HepG2 (cell line): ENCODE data around the gene RIPK1. TPM values are rescaled to one million over a fixed set of nuclear protein-coding genes. Genes with fewer than 3 reads are reported as not detected.

ENCODE experiments used
- ADNP ChIP-seq: sonication (generic); formaldehyde crosslinking; IDR thresholded peaks from 2 replicates; pipeline ENCODE4 v1.4.0; 2020; ENCODE audit warnings: missing genetic modification reagents
- ARNT2 ChIP-seq: sonication (generic); formaldehyde crosslinking; IDR thresholded peaks from 2 replicates; pipeline ENCODE4 v1.8.0; 2022; ENCODE audit warnings: mild to moderate bottlenecking, low read depth, missing genetic modification reagents, moderate library complexity
- ARNTL ChIP-seq: sonication (generic); formaldehyde crosslinking; IDR thresholded peaks from 2 replicates; pipeline ENCODE4 v1.4.0; 2020; ENCODE audit warnings: mild to moderate bottlenecking, missing genetic modification reagents
- ATRX ChIP-seq: sonication (generic); formaldehyde crosslinking; IDR thresholded peaks from 2 replicates; pipeline ENCODE4 v1.4.0; 2020; ENCODE audit warnings: missing genetic modification reagents, borderline replicate concordance
- EEA1 ChIP-seq: sonication (generic); formaldehyde crosslinking; IDR thresholded peaks from 2 replicates; pipeline ENCODE4 v1.5.1; 2020; ENCODE audit warnings: mild to moderate bottlenecking, missing genetic modification reagents, borderline replicate concordance
- HMG20A ChIP-seq: IDR thresholded peaks from 2 replicates; pipeline ENCODE4 v1.6.1; 2016; ENCODE audit warnings: borderline replicate concordance
- KDM2A ChIP-seq: sonication (generic); formaldehyde crosslinking; IDR thresholded peaks from 2 replicates; pipeline ENCODE4 v1.4.0; 2020; ENCODE audit warnings: low read depth, missing genetic modification reagents, borderline replicate concordance
- MATR3 ChIP-seq: sonication (generic); formaldehyde crosslinking; IDR thresholded peaks from 2 replicates; pipeline ENCODE4 v1.4.0; 2020; ENCODE audit warnings: missing genetic modification reagents
- MLLT10 ChIP-seq: sonication (generic); formaldehyde crosslinking; IDR thresholded peaks from 2 replicates; pipeline ENCODE4 v1.4.0; 2020; ENCODE audit warnings: missing genetic modification reagents
- NCOA2 ChIP-seq: sonication (generic); formaldehyde crosslinking; IDR thresholded peaks from 2 replicates; pipeline ENCODE4 v1.8.0; 2022; ENCODE audit warnings: inconsistent platforms
- PAF1 ChIP-seq: IDR thresholded peaks from 2 replicates; pipeline ENCODE4 v1.6.1; 2016; ENCODE audit warnings: missing genetic modification reagents, missing compliant biosample characterization
- PHB2 ChIP-seq: fragments of 450-650 bp; IDR thresholded peaks from 2 replicates; pipeline ENCODE4 v1.6.1; 2018; ENCODE audit not compliant: partially characterized antibody
- RAD21 ChIP-seq: fragments of 450-650 bp; formaldehyde crosslinking; IDR thresholded peaks from 2 replicates; pipeline ENCODE4 v1.5.0; 2020; ENCODE audit warnings: mild to moderate bottlenecking
- SIN3A ChIP-seq: IDR thresholded peaks from 2 replicates; pipeline ENCODE4 v1.6.1; 2011; ENCODE audit warnings: low read depth, mild to moderate bottlenecking, control low read depth, low read length, borderline replicate concordance
- SMAD1 ChIP-seq: sonication (generic); formaldehyde crosslinking; IDR thresholded peaks from 2 replicates; pipeline ENCODE4 v1.4.0; 2020; ENCODE audit warnings: missing genetic modification reagents, low read depth, mild to moderate bottlenecking, borderline replicate concordance
- SNAI1 ChIP-seq: sonication (generic); formaldehyde crosslinking; IDR thresholded peaks from 2 replicates; pipeline ENCODE4 v1.5.0; 2020; ENCODE audit warnings: mild to moderate bottlenecking, missing genetic modification reagents, borderline replicate concordance
- TAF1 ChIP-seq: sonication (generic); formaldehyde crosslinking; IDR thresholded peaks from 2 replicates; pipeline ENCODE4 v1.4.0; 2020; ENCODE audit warnings: missing genetic modification reagents
- TAF15 ChIP-seq: fragments of 200-400 bp; formaldehyde crosslinking; IDR thresholded peaks from one replicate; pipeline ENCODE4 v1.6.1; 2018; ENCODE audit warnings: mild to moderate bottlenecking, low read depth, low read length; ENCODE audit not compliant: poor library complexity, severe bottlenecking
- TARDBP ChIP-seq: sonication (generic); formaldehyde crosslinking; IDR thresholded peaks from 2 replicates; pipeline ENCODE4 v1.8.0; 2022; ENCODE audit warnings: mild to moderate bottlenecking, missing genetic modification reagents
- ZNF333 ChIP-seq: sonication (generic); formaldehyde crosslinking; IDR thresholded peaks from 2 replicates; pipeline ENCODE4 v1.4.0; 2020; ENCODE audit warnings: mild to moderate bottlenecking, missing genetic modification reagents, borderline replicate concordance
- ZNF564 ChIP-seq: sonication (generic); formaldehyde crosslinking; IDR thresholded peaks from 2 replicates; pipeline ENCODE4 v1.8.1; 2023; ENCODE audit warnings: mild to moderate bottlenecking, missing genetic modification reagents
- ZNF614 ChIP-seq: IDR thresholded peaks from 2 replicates; pipeline ENCODE4 v1.6.1; 2018; ENCODE audit warnings: missing biosample characterization, missing genetic modification reagents, inconsistent platforms, borderline replicate concordance
- ZNF776 ChIP-seq: sonication (generic); formaldehyde crosslinking; IDR thresholded peaks from 2 replicates; pipeline ENCODE4 v1.4.0; 2020; ENCODE audit warnings: mild to moderate bottlenecking, missing genetic modification reagents
- ZNF781 ChIP-seq: sonication (generic); formaldehyde crosslinking; IDR thresholded peaks from 2 replicates; pipeline ENCODE4 v1.5.1; 2020; ENCODE audit warnings: borderline replicate concordance, mild to moderate bottlenecking, missing genetic modification reagents; ENCODE audit errors: not compliant biosample characterization
- polyA plus RNA-seq, 8 experiments: library from polyadenylated mRNA; depleted of rRNA in 3 of 8; stranded (reverse) in 7 of 8; unstranded in 1 of 8; fragments of >200 nt; fragmentation: Illumina TruSeq in 4 of 8; extraction: Trizol in 4 of 8; gene quantifications; 2 replicates each; pipeline versions ENCODE4 v1.2.1 to v1.2.3, GENCODE V29; 2011 to 2016; ENCODE audit warnings: low read depth in 4 of 8, missing spikeins in 1 of 8, mixed read lengths in 1 of 8; ENCODE audit not compliant: insufficient read depth in 1 of 8
- total RNA-seq, 5 experiments: library from RNA; depleted of rRNA; stranded (reverse); fragments of >200 nt; fragmentation: Illumina TruSeq; extraction: Trizol; gene quantifications; 2 replicates each; pipeline ENCODE4 v1.2.3, GENCODE V29; 2016; ENCODE audit warnings: low read depth in 1 of 5
- TF ChIP-seq, protein P1 (sequence below): sonication (generic); formaldehyde crosslinking; IDR thresholded peaks from 2 replicates; pipeline ENCODE4 v1.8.0; 2022; ENCODE audit warnings: mild to moderate bottlenecking, missing genetic modification reagents
- TF ChIP-seq, protein P2 (sequence below): IDR thresholded peaks from 2 replicates; pipeline ENCODE4 v1.6.1; 2018; ENCODE audit warnings: missing genetic modification reagents
- TF ChIP-seq, protein P3 (sequence below): IDR thresholded peaks from 2 replicates; pipeline ENCODE4 v1.6.1; 2016; ENCODE audit warnings: missing biosample characterization, missing genetic modification reagents, low read depth

Gene RIPK1
- total and polyA plus RNA-seq, 2 of the 13 experiments (the other 11 are each of a cell fraction or from before 2014, with no cell fraction given) = 9.0 to 10.3 TPM

DNA sequence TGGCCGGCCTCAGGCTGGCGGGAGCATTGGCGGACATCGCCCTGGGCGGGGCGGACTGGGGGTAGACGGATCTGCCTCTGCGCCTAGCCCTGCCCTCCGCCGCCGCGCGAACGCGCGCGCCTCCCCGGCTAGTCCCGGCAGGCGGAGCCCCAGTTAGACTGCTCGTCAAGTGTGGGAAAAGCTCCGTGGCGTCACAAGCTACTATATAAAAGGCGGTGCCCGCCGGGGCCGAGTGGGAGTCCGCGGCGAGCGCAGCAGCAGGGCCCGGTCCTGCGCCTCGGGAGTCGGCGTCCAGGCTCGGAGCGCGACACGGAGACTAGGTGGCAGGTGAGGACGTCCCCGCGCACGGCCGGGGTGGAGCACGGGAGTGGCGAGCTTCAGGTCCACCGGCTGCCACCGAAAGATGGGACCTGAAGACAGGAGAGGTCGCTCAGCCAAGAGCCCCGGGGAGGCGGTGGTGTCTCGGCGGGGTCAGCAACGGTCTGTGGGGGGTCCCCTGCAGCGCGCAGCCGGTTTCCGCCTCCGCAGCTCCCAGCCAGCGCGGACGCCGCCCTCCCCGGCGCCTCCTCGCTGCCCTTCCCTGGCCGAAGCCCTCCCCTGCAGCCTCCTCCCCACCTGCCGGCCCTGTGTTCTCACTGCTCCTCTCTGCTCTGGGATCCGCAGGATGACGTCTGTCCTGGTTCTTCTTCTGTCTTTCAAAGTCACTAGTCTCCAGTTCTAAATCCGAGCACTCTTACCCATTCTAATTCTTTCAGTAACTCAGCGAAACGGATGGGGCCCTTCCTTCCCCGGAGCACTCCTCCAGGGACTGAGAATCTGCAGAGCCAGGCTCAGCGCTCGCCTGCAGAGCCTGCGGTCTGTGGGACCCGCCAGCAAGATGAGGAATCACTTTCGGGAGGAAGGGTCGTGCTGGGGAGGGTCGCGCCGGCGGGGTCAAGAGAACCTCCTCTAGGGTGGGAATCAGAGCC, 4.3 kb upstream of the RIPK1 start (continued):
- TF ChIP-seq, protein P1, sequence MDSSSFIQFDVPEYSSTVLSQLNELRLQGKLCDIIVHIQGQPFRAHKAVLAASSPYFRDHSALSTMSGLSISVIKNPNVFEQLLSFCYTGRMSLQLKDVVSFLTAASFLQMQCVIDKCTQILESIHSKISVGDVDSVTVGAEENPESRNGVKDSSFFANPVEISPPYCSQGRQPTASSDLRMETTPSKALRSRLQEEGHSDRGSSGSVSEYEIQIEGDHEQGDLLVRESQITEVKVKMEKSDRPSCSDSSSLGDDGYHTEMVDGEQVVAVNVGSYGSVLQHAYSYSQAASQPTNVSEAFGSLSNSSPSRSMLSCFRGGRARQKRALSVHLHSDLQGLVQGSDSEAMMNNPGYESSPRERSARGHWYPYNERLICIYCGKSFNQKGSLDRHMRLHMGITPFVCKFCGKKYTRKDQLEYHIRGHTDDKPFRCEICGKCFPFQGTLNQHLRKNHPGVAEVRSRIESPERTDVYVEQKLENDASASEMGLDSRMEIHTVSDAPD (CRISPR knock-in tag) = no peak
- no peak for TF ChIP-seq ZNF781 (CRISPR knock-in tag)
- no peak for TF ChIP-seq HMG20A
- TF ChIP-seq TARDBP (CRISPR knock-in tag) = peak; percentile 55; the same call in 1 of the 2 replicates
- no peak for TF ChIP-seq EEA1 (CRISPR knock-in tag)
- TF ChIP-seq ZNF564 (CRISPR knock-in tag) = no peak
- peak; percentile 26; the same call in 1 of the 2 replicates for TF ChIP-seq ARNTL (CRISPR knock-in tag)
- TF ChIP-seq ADNP (CRISPR knock-in tag) = no peak
- no peak for TF ChIP-seq ATRX (CRISPR knock-in tag)
- peak; percentile 86 for TF ChIP-seq ARNT2
- no peak for TF ChIP-seq PAF1
- TF ChIP-seq NCOA2 (CRISPR knock-in tag) = 0 out of 2 replicates have a peak, but pooled peaks have one; percentile 12
- peak; percentile 57; the same call in 1 of the 2 replicates for TF ChIP-seq ZNF614 (CRISPR knock-in tag)
- TF ChIP-seq, protein P2, sequence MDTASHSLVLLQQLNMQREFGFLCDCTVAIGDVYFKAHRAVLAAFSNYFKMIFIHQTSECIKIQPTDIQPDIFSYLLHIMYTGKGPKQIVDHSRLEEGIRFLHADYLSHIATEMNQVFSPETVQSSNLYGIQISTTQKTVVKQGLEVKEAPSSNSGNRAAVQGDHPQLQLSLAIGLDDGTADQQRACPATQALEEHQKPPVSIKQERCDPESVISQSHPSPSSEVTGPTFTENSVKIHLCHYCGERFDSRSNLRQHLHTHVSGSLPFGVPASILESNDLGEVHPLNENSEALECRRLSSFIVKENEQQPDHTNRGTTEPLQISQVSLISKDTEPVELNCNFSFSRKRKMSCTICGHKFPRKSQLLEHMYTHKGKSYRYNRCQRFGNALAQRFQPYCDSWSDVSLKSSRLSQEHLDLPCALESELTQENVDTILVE (CRISPR knock-in tag) = peak; percentile 36; the same call in 1 of the 2 replicates
- TF ChIP-seq, protein P3, sequence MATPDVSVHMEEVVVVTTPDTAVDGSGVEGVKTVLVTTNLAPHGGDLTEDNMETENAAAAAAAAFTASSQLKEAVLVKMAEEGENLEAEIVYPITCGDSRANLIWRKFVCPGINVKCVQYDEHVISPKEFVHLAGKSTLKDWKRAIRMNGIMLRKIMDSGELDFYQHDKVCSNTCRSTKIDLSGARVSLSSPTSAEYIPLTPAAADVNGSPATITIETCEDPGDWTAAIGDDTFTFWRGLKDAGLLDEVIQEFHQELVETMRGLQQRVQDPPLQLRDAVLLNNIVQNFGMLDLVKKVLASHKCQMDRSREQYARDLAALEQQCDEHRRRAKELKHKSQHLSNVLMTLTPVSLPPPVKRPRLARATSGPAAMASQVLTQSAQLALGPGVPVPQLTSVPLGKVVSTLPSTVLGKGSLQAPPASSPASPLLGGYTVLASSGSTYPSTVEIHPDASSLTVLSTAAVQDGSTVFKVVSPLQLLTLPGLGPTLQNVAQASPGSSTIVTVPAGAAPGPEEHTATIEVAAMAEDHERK (CRISPR knock-in tag) = no peak
- no peak for TF ChIP-seq SIN3A
- no peak for TF ChIP-seq MATR3 (CRISPR knock-in tag)
- no peak; the same call in 1 of the 2 replicates for TF ChIP-seq RAD21 (CRISPR knock-in tag)
- TF ChIP-seq SNAI1 (CRISPR knock-in tag) = no peak
- no peak for TF ChIP-seq PHB2
- TF ChIP-seq MLLT10 (CRISPR knock-in tag) = no peak
- peak; percentile 91 for TF ChIP-seq KDM2A
- peak; percentile 87 for TF ChIP-seq ZNF333 (CRISPR knock-in tag)
- peak; percentile 69; the same call in 1 of the 2 replicates for TF ChIP-seq ZNF776 (CRISPR knock-in tag)
- peak; percentile 86 for TF ChIP-seq TAF1
- TF ChIP-seq TAF15 = no peak
- TF ChIP-seq SMAD1 (CRISPR knock-in tag) = peak; percentile 91
